GM21526 (cell line): ENCODE measurements around the gene KDM4C.

Experiments used
- ATAC-seq: cut with Tn5 transposase; IDR thresholded peaks from one replicate; pipeline ENCODE4 v1.9.1; 2021; ENCODE audit warnings: moderate library complexity; ENCODE audit not compliant: unreplicated experiment, low FRiP score

The KDM4C gene

DNA sequence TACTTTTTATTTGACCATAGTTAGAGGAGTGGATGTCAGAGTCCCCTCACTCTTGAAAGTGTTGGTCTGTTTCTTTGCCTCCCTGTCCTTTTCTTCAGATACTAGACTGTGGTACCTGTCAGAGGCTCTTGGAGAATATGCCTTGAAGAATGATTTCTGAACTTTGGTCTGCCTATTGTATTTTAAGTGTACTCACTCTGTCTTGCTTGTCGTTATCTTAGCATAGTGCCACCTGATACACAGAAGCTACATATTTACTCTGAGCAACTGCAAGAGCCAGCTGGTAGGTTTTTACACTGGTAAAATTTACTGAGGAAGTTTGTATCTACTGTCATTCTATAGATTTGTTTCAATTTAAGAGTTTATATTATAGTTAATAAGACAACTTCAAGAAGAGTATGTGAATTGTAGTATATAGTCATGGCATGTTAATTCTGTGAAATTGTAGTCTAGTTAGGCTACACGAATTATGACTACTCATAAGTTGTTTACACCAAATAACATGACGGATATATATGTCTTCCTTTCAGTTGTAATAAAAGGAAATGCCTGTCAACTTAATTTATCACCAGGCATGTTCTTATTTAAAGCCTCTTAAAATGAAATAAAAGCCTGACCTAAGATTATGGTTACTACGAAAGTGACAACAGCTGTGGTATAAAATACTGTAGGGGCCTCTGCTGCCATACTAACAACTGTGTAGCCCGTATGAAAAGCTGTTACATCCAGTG is 201.7 kb downstream of the KDM4C start:
- no peak for ATAC-seq

DNA sequence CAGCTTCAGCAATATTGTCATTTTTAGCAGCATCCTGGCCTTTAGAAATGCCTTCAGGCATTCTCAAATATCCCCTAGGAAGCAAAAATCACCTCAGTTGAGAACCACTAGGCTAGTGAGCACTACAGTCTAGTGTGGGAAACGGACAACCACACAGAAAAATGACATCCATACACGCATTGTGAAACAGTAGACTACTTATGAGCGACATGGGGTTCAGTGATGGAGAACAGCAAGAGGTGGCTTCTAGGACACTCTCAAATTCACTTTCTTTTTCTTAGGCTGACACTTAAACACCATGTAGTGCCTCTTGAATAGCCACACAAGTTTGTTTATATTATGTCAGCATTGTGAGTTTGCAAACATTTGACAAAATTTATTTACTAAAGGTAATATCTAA is 203.0 kb downstream of the KDM4C start:
- ATAC-seq: no peak

DNA sequence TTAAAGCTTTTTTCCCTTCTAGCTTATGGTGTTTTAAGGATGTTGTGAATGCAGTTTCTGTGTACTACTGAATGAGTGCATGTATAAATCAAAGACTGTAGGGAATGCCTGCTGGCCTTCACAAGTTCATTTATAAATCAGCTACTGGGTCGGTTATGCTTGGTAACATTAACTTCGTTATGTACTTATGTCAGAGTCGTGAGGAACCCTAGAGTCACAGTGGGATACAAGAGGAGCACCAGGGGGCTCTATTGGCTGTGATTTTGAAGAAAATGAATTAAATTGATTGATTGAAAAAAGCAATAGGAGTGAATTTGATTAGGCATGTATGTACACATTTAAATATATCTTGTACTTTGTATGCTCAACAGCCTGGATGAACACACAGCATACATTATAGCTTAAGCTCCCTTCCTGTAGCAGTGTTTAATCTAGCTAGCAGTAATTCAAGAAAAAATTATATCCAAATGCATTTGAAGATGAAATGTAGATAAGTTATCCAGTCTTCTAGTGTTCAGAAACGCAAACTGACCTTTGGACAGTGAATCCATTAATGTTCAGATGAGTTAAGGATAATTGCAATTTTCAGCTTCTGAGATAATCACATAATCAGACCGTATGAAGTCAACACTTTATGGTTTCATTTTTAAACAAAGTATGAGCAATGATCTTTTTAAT is 204.2 kb downstream of the KDM4C start:
- ATAC-seq: no peak

DNA sequence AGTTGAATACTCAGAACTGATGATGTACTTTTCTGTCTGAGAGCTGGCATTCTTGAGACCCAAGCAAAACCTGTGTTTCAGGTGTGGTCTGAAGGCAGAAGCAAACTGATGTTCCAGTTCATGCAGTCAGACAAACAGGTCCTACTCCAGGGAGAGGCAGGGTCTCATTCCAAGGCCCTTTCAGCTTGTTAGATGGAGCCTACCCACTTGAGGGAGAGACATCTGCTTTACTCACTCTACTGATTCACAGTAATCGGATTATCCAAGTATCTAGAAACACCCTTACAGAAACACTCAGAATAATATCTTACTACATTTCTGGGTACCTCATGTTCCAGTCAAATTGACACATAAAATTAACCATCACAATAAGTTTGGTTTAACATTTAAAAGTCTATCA is 207.8 kb downstream of the KDM4C start:
- no peak for ATAC-seq

DNA sequence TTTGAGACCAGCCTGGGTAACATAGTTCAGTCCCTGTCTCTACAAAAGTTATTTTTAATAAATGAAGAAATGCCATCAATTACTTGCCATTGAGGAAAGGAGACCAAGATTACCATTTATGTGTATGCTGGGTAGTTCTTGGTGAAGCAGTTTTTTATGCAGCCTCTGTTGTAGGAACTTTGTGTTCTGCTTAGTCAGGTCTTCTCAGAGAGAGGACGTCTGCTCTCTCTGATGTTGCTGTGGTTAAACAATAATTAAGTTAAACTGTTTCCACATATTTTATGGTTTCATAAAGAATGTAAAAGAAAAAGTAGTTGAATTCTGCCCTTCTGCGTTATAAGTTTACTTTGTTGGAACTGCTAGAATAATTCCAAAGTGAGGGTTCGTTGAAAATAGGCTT is 210.5 kb downstream of the KDM4C start:
- ATAC-seq: no peak

DNA sequence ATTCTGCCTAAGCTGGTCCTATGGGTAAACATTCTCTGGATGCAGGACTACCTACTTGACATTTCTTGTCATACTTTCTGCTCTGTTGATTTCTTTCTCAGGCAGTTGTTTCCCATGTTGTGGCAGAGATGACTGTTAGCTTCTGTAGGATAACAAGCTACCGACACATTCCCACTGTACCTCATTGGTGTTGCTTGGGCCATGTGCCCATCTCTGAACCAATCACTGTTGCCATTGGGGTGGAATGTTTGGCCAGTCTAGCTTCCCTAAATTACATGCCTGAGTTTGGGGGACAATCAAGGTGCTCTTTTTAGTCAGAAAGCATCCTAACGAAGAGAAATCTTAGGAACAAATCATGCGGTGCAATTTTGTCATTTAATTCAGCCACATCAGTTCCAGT is 212.0 kb downstream of the KDM4C start:
- ATAC-seq: no peak

DNA sequence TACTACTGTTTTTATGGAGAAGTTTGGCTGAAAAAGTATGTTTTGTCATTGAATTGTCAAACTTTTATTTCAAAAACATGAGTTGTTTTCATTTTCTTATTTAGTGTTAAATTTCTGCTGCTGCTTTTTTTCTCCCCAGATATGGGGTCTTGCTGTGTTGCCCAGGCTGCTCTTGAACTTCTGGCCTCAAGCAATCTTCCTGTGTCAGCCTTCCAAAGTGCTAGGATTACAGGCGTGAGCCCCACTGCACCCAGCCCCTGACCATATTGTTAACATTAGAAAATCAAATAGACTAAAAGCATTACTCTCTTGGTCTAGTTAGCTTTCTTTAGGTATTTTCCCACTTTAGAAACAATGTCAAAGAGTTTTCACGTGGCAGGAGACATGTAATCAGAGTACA is 215.3 kb downstream of the KDM4C start:
- ATAC-seq: no peak

DNA sequence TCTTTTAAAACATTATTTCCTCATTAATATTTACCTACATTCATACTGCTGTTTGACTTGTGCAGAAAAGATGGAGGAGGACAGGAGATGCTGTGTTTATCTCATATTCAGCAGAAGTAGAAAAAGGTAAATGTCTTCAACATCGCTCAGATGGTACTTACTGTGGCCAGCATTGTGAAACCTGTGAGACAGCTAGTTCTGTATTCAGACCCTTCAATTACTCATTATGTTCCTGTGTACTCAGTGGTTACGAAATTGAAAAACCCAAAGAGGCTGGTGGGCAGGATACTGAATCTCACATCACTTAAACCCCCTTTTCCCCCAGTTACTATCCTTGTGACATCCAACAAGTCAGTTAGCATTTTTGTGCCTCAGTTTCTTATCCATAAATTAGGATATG is 216.0 kb downstream of the KDM4C start:
- ATAC-seq: peak; percentile 97

DNA sequence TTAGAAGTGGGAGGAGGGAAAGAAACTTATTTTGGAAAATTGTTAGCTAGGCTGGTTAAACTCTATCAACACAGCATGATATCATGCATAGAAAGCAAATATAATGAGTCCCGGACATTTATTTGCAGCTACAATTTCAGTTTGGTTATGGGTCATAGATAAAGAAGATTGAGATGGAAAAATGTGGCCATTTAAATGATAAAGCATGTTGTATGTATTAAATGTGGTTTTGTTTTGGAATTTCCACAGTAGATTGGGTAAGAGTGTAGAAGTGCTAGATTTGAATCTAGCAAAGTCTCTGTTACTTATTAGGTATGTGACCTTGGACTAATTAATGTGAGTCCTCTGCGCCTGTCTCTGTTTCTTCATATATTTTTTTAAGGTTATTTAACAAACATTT is 217.4 kb downstream of the KDM4C start:
- ATAC-seq: no peak

DNA sequence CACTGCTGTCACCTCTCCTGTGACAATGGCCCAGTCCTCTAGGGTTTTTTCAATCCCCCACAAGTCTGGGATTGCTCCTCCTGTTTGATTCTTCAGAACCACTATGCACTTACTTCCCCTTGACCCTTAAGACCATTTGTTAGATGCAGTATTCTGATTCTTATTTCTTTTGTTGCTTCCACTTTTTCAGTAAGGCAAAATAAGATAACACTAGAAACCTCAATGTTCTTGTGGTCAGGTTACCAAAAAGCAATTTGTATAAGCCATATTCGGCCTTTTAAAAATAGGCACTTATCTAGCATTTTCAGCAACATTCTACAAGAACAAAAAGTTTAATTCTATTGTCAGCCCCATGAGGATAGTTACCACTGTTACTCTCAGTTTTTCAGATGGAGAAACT is 220.0 kb downstream of the KDM4C start:
- ATAC-seq: no peak

DNA sequence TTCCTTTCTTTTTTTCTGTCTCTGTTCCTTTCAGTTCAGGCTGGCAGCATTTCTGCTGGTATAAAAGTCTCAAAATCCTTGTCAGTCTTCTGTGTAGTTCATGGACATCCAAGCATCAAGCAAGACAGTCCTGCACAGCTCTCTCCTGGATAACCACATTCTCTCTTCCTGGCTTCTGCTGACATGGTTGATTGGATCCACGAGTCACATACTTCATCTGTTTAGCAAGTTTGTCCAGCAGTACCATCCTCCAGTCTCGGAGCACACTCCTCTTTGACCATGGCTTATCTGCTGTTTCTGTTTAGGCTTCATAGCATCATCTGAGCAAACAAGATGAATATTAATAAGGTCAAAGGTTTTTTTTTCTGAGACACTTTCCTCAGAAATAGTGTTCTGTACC is 220.8 kb downstream of the KDM4C start:
- ATAC-seq: no peak

DNA sequence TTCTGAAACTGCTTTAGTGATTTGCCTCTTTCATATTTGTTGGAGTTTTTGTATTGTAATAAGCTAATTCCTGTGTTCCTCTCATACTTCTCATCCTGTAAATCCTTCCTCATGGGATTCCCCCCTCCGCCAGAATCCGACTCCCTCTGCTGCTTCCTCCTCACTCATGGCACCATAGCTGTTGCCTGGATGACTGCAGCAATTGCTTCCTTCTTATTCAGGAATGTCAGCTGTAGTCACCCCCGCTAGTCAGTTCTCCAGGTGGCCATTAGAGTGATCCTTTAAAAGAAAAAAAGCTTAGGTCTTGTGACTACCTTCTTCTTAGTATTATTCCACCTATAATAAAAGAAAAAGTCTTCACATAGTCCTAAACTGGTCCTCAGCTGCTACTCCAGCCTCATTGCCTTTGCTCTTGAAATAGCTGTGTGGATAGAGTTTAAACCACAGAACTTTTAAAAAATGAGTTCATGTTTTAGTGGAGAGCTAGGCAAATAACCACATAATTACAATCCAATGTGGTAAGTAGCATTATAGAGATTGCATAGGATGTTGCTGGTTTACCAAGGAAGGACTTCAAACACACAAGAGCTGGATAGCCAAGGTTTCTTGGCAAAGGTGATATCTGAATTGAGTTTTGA is 227.3 kb downstream of the KDM4C start:
- no peak for ATAC-seq

DNA sequence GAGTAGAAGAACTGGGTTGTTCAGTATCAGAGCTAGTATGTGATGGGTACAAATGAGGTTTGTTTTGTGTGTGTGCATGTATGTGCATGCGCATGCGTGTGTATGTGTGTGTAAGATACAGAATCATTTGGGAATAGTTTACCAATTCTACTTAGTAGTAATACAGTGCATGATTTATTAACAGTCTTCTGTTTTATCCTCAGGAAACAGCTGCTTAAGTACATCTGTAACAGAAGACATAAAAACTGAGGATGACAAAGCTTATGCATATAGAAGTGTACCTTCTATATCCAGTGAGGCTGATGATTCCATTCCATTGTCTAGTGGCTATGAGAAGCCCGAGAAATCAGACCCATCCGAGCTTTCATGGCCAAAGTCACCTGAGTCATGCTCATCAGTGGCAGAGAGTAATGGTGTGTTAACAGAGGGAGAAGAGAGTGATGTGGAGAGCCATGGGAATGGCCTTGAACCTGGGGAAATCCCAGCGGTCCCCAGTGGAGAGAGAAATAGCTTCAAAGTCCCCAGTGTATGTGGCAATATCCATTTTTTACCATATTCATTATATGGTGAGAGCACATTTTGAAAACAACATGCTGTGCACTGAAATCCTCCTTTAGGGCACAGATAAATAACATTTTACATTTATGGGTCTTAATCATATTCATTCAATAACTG is 228.5 kb downstream of the KDM4C start:
- ATAC-seq: no peak

DNA sequence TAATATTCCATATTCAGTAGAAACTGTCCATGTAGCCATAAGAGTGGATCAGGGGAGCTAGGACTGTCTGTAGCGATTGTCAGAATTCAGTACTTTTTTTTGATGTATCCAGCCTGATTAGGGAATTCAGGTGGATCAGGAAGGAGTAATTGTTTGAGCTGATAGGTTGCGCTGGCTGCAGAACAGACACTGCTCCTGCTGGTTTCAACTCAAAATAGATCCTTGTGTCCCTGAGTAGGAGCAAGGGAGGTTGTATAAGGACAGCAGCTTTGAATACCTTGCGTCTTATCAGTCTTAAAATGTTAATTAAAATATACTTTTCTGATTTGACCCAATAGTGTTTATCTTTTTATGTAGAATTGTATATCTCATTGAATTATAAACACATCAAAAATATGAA is 229.6 kb downstream of the KDM4C start:
- ATAC-seq: no peak

DNA sequence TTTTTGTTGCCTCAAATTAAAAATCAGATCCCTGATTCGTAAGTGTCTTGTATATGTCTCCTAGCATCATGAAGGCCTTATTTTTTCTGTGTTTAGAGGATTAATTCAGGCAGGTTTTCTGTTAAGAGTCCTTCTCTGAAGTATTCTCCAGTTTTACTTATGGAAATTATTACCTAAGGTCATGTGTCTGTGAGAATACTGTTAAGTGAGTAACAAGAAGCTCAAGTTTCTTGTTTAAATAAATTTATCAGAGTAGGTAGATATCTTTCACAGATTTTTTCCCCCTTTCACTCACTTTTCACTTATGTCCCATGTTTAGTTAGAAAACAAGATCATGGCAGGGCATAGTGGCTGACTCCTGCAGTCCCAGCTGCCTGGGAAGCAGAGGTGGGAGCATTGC is 233.6 kb downstream of the KDM4C start:
- no peak for ATAC-seq

DNA sequence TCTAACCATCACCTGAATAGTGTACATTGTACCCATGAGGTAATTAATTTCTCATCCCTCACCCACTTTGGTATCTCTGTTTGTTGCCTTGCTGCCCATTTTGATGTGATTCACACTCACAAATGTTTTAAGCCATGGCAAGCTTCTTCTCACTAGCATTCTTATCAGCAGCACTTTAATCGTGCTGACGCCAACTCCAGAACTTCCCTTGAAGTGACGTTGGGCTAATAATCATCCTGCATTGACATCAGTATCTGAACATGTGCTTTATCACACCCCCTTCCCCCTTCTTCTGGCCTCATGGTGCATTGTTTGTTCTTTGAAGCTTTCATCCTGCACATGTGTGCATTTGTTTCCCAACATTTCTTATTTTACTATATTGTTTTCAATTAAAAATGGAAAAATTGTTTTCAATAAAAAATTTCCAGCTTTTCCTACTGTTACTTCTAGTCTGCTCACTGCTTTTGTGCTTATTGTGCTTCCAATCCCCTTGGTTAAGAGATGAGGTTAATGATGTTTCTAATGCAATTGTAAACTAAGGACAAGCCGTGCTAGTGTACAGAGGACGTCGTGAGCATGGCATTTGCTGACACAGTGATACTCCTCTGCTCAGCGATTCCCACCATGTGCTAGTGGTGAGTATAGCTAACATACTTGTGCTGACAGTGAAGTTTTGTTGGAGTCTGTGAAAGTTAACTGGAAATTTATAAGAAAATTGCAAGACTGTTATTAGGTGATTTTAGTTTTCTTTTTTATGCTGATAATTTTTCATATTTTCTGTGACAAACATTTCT is 238.5 kb downstream of the KDM4C start:
- ATAC-seq: no peak

DNA sequence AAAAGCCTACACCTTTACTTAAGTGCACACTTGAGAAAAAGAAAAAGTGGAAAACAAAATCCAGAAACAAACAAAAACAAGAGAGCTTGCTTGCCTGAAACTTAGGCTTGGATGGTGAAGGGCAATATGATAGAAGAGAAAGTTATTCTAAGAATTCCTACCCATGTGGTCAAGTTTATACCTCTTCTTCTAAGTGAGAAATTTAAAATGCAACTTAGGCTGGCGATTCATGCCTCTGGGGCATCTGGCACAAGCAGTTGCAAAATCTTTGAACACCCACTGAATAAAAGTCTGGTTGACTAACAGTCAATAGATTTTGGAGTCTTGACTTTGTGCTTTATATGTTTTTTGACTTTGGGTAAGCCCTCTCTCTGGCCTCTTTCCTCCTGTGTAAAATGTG is 239.6 kb downstream of the KDM4C start:
- ATAC-seq: no peak

DNA sequence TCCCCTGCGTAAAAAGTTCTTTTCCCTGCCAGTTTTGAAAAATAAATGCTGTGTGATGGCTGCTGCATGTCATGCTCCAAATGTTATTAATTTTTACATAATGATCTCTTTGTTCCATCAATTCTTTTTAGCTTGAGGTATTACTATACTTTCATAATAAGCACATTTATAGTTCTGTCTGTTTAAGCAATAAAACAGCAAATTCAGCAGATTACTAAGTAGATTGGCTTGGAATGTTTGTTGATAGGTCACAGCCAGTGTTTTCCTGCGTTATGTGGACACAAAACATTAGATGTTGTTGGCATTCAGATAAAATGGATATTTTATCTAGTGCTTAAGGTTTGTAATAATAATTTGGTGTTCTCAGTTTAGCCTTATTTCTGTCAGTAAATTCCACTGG is 242.0 kb downstream of the KDM4C start:
- no peak for ATAC-seq

DNA sequence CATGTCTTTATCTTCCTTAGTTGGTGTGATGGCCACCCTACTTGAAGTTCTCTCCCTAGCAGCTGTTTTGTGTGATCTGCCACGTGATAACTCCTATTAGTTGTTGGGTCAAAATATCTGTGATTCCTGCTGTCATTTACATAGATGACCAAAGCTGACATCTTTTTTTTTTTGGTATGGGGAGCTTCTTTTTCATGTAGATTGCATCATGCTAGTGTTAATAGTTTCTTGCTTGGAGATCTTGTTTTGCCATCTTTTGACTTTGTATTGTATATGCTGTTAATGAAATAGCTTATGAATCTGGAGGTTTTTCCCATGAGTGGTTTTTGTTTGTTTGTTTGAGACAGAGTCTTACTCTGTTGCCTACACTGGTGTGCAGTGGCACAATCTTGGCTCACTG is 243.8 kb downstream of the KDM4C start:
- ATAC-seq: no peak

DNA sequence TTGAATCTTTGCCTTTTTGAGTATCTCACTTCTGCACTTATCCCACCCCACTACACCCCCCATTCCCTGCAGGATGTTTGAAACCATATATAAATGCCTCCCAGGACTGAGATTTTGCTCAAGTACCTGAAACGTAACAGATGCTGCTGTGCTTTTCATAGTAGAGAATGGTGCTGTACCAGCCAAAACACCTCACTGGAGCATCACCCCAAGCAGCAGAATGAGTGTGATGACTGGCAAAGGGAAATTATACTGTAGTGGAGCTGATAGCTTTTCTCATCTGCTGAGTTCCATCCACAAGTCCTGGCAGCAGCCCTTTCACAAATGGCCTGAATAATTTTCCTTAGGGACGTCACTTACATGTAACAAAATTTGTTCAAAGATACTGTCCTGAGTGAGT is 246.1 kb downstream of the KDM4C start:
- ATAC-seq: no peak

DNA sequence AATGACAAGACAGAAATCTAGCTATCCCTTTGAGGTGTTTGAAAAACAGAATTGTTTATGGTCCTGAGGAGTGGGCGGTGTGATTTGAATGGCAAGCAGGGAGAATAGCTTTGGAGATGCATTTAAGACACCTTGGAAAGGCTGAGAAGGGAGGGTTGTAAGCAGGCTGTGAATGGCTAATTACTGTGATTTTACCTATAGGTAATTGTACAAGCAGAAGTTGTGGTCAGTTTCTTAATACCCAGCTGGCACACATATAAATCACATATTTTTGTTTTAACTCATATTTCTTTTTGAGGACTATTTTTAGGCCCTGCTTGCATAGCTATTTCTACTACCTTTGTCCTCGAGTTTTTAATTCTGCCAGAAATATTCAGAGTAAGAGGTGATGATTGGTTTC is 248.6 kb downstream of the KDM4C start:
- no peak for ATAC-seq
